ENCODE data around the gene RIMS3. TPM values are rescaled to one million over a fixed set of nuclear protein-coding genes. Genes with fewer than 3 reads are reported as not detected.

RIMS3 gene
- total RNA-seq, 1 donor from 2014 or later = 6.2 TPM

DNA sequence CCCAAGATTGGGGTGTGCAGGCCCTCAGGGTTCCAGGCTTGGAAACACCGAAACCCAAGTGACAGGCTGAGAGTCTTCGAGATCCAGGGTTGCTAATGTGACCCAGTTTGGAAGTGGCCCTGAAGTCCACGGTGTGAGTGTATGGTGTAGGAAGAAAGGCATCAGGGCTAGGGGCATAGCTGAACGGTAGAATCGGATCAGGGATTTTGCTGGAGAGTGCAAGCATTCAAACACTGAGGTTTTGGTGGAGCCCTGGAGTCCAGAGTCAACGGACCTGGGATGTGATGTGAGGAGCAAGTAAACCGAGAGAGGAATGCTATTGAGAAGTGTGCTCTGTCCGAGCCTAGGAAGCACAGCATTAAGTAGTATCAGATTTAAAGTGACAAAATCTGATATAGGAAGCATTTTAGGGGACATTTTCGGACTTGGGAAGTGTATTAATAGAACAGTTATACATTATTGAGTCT, 27.0 kb upstream of the RIMS3 start:
- intact Hi-C loops (cut with micrococcal nuclease) = loop anchor here (1.0 to 10.0 kb wide), 7 partner anchors 17 to 1032 kb away; partner anchors contain the start of genes COL9A2, ZFP69 and ZNF684
- Mint-ChIP-seq H3K27ac (peak overlapping the region; percentile 94), H3K4me3 (peak overlapping the region; percentile 94), H3K27me3 (no peaks in the 10 kb centered on the region), H3K9me3 (no peaks in the 10 kb centered on the region), H3K4me1 (peaks cover 77% of the 10 kb centered on the region), H3K36me3 (ENCODE audit: low read depth) (peaks cover 38% of the 10 kb centered on the region)
- ATAC-seq (ENCODE audit: low read depth) = no peak
- ChIA-PET CTCF (interaction anchor here (1.5 to 4.1 kb wide), 3 partner anchors 19 to 82 kb away, joined by 4 to 17 read pairs (median 4); no protein-coding TSS in a partner anchor), POLR2A (interaction anchor here (0.7 to 8.6 kb wide), 24 partner anchors 14 to 1139 kb away, joined by 3 to 306 read pairs (median 8); partner anchors contain the start of genes CAP1, CITED4, RIMS3 and SMAP2)
- no peak for DNase-seq
- TF ChIP-seq, protein P1, sequence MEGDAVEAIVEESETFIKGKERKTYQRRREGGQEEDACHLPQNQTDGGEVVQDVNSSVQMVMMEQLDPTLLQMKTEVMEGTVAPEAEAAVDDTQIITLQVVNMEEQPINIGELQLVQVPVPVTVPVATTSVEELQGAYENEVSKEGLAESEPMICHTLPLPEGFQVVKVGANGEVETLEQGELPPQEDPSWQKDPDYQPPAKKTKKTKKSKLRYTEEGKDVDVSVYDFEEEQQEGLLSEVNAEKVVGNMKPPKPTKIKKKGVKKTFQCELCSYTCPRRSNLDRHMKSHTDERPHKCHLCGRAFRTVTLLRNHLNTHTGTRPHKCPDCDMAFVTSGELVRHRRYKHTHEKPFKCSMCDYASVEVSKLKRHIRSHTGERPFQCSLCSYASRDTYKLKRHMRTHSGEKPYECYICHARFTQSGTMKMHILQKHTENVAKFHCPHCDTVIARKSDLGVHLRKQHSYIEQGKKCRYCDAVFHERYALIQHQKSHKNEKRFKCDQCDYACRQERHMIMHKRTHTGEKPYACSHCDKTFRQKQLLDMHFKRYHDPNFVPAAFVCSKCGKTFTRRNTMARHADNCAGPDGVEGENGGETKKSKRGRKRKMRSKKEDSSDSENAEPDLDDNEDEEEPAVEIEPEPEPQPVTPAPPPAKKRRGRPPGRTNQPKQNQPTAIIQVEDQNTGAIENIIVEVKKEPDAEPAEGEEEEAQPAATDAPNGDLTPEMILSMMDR (IDR thresholded peaks at IDR 0.05) = no peak

DNA sequence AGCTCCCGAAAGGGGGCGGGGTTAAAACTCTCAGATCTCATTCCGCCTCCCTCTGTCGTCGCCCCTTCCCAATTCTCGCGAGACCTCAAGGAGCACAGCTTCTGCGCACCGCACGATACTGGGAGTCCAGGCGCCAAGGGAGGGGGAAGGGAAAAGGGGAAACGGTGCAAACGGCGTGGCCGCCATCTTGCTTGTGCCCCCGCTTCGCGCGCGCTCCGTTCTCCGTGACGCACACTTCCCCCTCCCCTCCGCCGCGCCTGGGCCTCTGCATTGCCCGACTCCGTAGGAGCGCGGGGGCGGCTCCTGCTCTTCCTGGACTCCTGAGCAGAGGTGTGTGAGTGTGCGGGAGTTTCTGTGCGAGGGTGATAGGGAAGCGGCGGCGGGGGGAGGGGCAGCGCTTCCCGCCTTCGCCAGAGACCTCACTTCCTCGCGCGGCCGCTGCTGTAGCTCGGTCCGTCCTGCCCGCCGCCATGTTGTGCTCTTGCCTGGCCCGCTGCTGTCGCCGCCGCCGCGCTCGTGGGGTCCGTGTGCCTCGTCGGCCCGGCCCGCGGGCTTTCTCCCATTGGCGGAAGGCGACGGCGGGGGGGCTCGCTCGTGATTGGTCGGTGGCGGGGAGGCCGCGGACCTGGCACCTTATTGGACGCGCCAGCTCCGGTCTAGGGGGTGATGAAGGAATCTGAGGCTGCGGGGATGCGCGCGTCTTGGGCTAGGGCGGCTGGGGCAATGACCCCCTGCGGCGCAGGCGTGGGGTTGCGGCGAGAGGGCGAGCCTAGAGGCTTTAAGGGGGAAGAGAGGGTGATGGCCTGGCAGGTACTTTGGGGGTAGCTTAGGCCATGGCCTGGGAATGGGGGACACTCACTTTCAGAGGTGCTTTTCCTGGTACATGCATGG, 26.3 kb upstream of the RIMS3 start, which contains the start of gene NFYC:
NFYC (plus strand) TSS at position 167 of the 891 bp plus-strand sequence. CDS start 47,140 bp downstream, outside the sequence.
- Mint-ChIP-seq H3K27ac (peak within 1 kb of the TSS; percentile 94), H3K9me3 (no peaks in the 10 kb centered on the region), H3K4me3 (peak within 1 kb of the TSS; percentile 94), H3K4me1 (peaks cover 70% of the 10 kb centered on the region), H3K27me3 (no peaks in the 10 kb centered on the region), H3K36me3 (ENCODE audit: low read depth) (peaks cover 39% of the 10 kb centered on the region)
- ChIA-PET POLR2A (interaction anchor here (0.6 to 8.6 kb wide), 39 partner anchors 8 to 1991 kb away, joined by 3 to 306 read pairs (median 5); partner anchors contain the start of genes CAP1, CITED4, CTPS1 and RIMS3), CTCF (interaction anchor here (0.7 to 4.1 kb wide), 10 partner anchors 9 to 160 kb away, joined by 3 to 17 read pairs (median 4); no protein-coding TSS in a partner anchor)
- DNase-seq (peak; percentile 86), ATAC-seq (ENCODE audit: low read depth) (peak; percentile 81)
- intact Hi-C loops (cut with micrococcal nuclease) = loop anchor here (1.0 to 10.0 kb wide), 11 partner anchors 8 to 1033 kb away; partner anchors contain the start of genes COL9A2, CTPS1, ZFP69 and ZMPSTE24
- TF ChIP-seq, protein P1 (IDR thresholded peaks at IDR 0.05) = no peak

DNA sequence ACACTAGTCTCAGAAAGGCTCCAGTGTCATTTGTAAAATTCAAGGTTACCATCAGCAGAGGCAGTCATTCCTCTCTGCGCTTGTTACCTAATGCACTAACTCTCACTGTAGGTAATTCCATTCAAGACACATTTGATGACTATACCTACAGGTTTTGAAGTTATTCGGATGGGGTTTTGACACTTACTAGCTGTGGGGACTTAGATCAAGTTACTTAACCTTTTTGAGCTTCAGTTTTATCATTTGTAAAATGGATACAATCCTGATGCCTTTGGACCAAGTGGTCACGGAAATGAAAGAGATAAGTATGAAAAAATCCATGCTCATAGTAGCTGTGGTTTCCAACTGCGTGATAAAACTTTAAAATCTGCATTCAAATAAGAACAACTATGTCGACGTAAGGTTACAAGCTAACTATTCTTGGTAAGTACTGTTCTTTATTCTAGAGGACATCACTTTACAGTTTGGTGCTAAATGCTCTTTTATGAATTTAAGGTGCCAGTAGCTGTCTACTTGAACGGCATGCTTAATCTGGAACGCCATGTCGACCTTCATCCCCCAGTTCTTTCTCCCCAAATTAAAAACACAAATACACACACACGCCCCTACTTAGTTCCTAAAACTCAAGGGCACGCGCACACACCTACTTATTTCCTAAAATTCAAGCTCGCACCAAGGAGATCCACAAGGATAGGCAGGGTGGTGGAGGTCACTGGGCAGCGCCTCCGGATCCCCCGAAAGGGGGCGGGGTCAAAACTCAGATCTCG, 25.5 kb upstream of the RIMS3 start:
- intact Hi-C loops (cut with micrococcal nuclease) = loop anchor here (1.0 to 10.0 kb wide), 9 partner anchors 8 to 1034 kb away; partner anchors contain the start of genes COL9A2, CTPS1, ZFP69 and ZMPSTE24
- ATAC-seq (ENCODE audit: low read depth) (no peak), DNase-seq (no peak)
- H3K4me1 Mint-ChIP-seq = peaks cover 62% of the 10 kb centered on the region
- H3K36me3 Mint-ChIP-seq (ENCODE audit: low read depth) = peaks cover 37% of the 10 kb centered on the region
- TF ChIP-seq, protein P1 (IDR thresholded peaks at IDR 0.05) = no peak
- ChIA-PET CTCF (interaction anchor here (0.7 to 4.1 kb wide), 10 partner anchors 10 to 159 kb away, joined by 3 to 17 read pairs (median 4); no protein-coding TSS in a partner anchor), POLR2A (interaction anchor here (0.6 to 8.6 kb wide), 35 partner anchors 8 to 1992 kb away, joined by 3 to 306 read pairs (median 6); partner anchors contain the start of genes CAP1, CITED4, CTPS1 and RIMS3)
- no peaks in the 10 kb centered on the region for H3K27me3 Mint-ChIP-seq
- H3K9me3 Mint-ChIP-seq = peaks cover 2% of the 10 kb centered on the region
- H3K4me3 Mint-ChIP-seq = peak overlapping the region; percentile 94
- peak overlapping the region; percentile 94 for H3K27ac Mint-ChIP-seq

GRCh38 chr1:40689737-40690136, 24.3 kb upstream of the RIMS3 start:
- Mint-ChIP-seq H3K27me3 (no peaks in the 10 kb centered on the region), H3K9me3 (peaks cover 2% of the 10 kb centered on the region), H3K27ac (peak overlapping the region; percentile 59), H3K36me3 (ENCODE audit: low read depth) (peaks cover 44% of the 10 kb centered on the region), H3K4me1 (peaks cover 50% of the 10 kb centered on the region), H3K4me3 (no peak overlapping the region)
- DNase-seq = no peak
- CTCF ChIA-PET = interaction anchor here (0.7 to 4.1 kb wide), 4 partner anchors 19 to 84 kb away, joined by 3 to 17 read pairs (median 3); no protein-coding TSS in a partner anchor
- POLR2A ChIA-PET = interaction anchor here (1.3 to 8.6 kb wide), 4 partner anchors 18 to 33 kb away, joined by 6 to 306 read pairs (median 16); partner anchors contain the start of gene RIMS3
- no peak for ATAC-seq (ENCODE audit: low read depth)
- intact Hi-C loops (cut with micrococcal nuclease) = loop anchor here (5.0 to 10.0 kb wide), 5 partner anchors 113 to 1035 kb away; partner anchors contain the start of genes COL9A2, ZFP69 and ZNF684
- TF ChIP-seq, protein P1 (IDR thresholded peaks at IDR 0.05) = no peak

All from activated B cell treated with CpG ODN at 0.5 μM for 24 hours (primary cell).